Brain microvascular endothelial cell (primary cell): ENCODE measurements around the gene CHTOP.

ENCODE experiments used
- DNase-seq: peaks from one replicate; pipeline ENCODE4 v3.0.0-alpha.2; 2020
- H3K27ac ChIP-seq: fragments of 250-450 bp; sonication (Bioruptor Pico); 2 replicates; pipeline ENCODE4 v1.5.1; 2020; ENCODE audit warnings: mild to moderate bottlenecking, moderate library complexity
- H3K27me3 ChIP-seq: fragments of 250-450 bp; sonication (Bioruptor Pico); replicated peaks from 2 replicates; pipeline ENCODE4 v1.5.1; 2020; ENCODE audit warnings: mild to moderate bottlenecking
- H3K36me3 ChIP-seq: fragments of 250-450 bp; sonication (Bioruptor Pico); replicated peaks from 2 replicates; pipeline ENCODE4 v1.5.1; 2020; ENCODE audit warnings: mild to moderate bottlenecking
- H3K4me3 ChIP-seq: 2 replicates; pipeline ENCODE4 v1.5.1; 2011; ENCODE audit warnings: low read depth, mild to moderate bottlenecking, control low read depth, low read length, moderate library complexity
- CTCF ChIP-seq: IDR thresholded peaks from 2 replicates; pipeline ENCODE4 v1.5.1; 2011; ENCODE audit warnings: low read depth, mild to moderate bottlenecking, moderate library complexity, low read length, control low read depth, inconsistent platforms; ENCODE audit errors: missing control alignments
- in situ Hi-C: cut with HindIII; loops from 2 replicates; pipeline ENCODE4 v1.10.0; 2017; ENCODE audit warnings: low sequenced_read_pairs, low pct_ligation_motif_present

The CHTOP gene

GRCh38 chr1:153610334-153610733, 23.5 kb upstream of the CHTOP start:
- Histone ChIP-seq H3K36me3 (peaks cover 9% of the 10 kb centered on the region), H3K4me3 (no peak overlapping the region), H3K27ac (no peak overlapping the region), H3K27me3 (no peaks in the 10 kb centered on the region)
- in situ Hi-C loops = no loop called here
- no peak for TF ChIP-seq CTCF
- no peak for DNase-seq

- no peaks in the 10 kb centered on the region for H3K27me3 ChIP-seq
- in situ Hi-C loops = no loop called here
- no peak overlapping the region for H3K27ac ChIP-seq
- H3K4me3 ChIP-seq = no peak overlapping the region
- H3K36me3 ChIP-seq = peaks cover 9% of the 10 kb centered on the region
- DNase-seq = no peak
- no peak for TF ChIP-seq CTCF
These were observed 23.0 kb upstream of the CHTOP start for GRCh38 chr1:153610811-153611301.

- Histone ChIP-seq H3K27ac (no peak overlapping the region), H3K36me3 (peaks cover 9% of the 10 kb centered on the region), H3K27me3 (no peaks in the 10 kb centered on the region), H3K4me3 (peak overlapping the region; percentile 61)
- TF ChIP-seq CTCF = no peak
- in situ Hi-C loops = no loop called here
- DNase-seq = no peak
These were observed 22.5 kb upstream of the CHTOP start for GRCh38 chr1:153611356-153611755.

GRCh38 chr1:153612111-153612754, 21.6 kb upstream of the CHTOP start:
- no peak for DNase-seq
- TF ChIP-seq CTCF = no peak
- no peak overlapping the region for H3K27ac ChIP-seq
- no peaks in the 10 kb centered on the region for H3K27me3 ChIP-seq
- H3K36me3 ChIP-seq = peaks cover 4% of the 10 kb centered on the region
- in situ Hi-C loops = no loop called here
- peak overlapping the region; percentile 61 for H3K4me3 ChIP-seq

GRCh38 chr1:153612755-153613331, 21.0 kb upstream of the CHTOP start, which contains the start of gene S100A16:
TSS of gene S100A16 (minus strand) at chr1:153613137. CDS start at chr1:153608151, 4,986 bp downstream.
- in situ Hi-C loops = no loop called here
- Histone ChIP-seq H3K27me3 (no peaks in the 10 kb centered on the region), H3K27ac (no peak within 1 kb of the TSS), H3K4me3 (peak within 1 kb of the TSS; percentile 61), H3K36me3 (peaks cover 2% of the 10 kb centered on the region)
- no peak for TF ChIP-seq CTCF
- DNase-seq = peak; percentile 27

- no peak overlapping the region for H3K27ac ChIP-seq
- no peak overlapping the region for H3K4me3 ChIP-seq
- DNase-seq = no peak
- peaks cover 1% of the 10 kb centered on the region for H3K36me3 ChIP-seq
- H3K27me3 ChIP-seq = no peaks in the 10 kb centered on the region
- in situ Hi-C loops = no loop called here
- TF ChIP-seq CTCF = no peak
These were observed 20.5 kb upstream of the CHTOP start for GRCh38 chr1:153613406-153613805.
